HK-2 (cell line): Measurements from ENCODE around the gene TSHZ3.

Source experiments
- DNase-seq: peaks from one replicate; pipeline ENCODE4 v3.0.0-alpha.2; 2018; ENCODE audit not compliant: unreplicated experiment

TSHZ3 gene

DNA sequence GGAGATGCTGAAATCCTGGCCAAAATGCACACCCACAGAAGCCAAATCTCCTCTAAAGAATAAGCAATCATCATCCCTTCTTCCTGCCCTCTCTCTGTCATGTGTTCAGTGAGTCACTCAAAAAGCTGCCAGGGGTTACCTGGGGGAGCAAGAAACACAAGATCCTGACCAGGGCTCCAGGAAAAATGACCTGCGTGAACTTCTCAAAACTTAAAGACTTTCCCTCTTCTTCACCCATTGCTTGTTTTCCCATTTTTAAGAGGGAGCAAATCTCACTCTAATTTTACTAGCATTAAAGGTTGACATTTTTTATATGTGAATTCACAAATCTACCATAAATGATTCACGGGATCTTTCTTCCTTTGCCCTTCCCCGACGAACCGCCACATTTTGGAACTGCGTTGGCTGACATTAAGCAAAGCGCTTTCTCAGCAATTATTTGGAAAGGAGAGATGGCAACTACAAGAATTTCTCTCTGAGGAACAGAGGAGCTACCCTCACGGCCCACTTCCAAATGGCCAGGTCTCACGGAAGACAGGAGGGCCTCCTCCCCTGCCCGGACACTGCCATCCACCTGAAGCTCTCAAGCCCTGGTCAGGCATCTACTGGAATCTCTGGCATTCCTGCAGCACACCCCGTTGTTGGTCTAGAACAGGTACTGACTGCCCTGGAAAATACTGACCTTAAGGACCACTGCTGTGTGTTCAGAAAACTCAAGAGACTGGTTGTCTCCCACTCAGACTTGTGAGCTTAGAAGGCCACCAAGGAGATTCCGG, 14.2 kb downstream of the TSHZ3 start:
- no peak for DNase-seq

- DNase-seq: no peak
Observed at GRCh38 chr19:31334101-31334848, 15.0 kb downstream of the TSHZ3 start.

- no peak for DNase-seq
Observed at GRCh38 chr19:31332096-31332495, 17.1 kb downstream of the TSHZ3 start.

DNA sequence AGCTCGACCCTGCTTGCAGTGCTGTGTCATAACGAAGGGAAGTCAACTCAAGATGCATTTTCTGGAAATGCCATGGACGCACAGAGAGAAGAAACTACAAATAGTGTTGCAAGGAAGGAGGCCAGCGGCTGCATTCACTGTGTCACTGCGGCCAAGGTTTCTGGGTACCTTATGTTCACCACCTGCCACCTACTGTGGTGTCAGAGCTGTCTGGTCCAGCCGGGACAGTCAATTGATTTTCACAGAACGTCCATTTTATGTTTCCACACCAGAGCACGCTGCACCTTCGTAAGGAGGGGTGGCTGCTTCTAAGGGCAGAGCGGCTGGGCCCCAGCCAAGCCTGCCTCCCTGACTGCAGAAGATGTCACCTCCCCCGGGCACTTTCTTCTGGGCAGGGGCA, 17.7 kb downstream of the TSHZ3 start:
- DNase-seq: no peak

- DNase-seq: no peak
Observed at GRCh38 chr19:31330761-31331160, 18.5 kb downstream of the TSHZ3 start.

DNA sequence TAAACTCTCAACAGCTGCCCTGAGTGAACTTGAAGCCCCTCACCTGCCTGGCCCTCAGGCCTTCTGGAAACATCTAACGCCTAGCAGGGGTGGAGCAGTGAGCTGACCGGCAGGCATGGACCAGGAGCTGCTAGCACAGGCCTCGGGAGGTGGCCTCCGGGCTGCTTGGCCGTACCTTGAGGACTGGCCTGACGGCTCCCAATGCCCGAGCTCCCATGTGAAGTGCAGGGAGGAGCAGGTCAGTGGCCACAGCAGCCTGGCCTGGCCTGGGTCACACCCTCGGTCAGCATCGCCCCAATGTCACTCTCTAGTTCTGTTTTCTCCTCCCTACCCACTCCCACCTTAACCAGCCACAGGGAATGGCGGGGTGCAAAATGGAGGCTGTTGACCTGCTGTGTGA, 19.0 kb downstream of the TSHZ3 start:
- no peak for DNase-seq

DNA sequence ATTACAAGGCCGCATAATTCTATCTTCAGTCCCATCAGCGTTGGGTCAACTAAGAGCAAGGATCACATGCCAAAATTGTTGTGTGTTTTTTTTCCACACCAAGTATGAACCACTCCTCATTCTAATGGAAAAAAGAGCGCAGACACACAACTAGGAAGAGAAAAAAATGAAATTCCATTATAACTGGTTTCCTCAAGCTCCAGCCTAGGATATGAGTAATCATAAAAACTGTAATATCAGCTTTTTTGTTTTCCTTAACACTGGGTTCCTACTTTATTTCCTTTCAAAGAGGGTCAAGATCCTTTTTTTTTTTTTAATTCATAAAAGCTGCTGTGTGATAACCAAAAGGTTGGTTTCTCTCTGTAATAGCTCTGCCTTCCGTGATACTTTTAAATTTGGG, 19.4 kb downstream of the TSHZ3 start:
- DNase-seq: no peak

DNA sequence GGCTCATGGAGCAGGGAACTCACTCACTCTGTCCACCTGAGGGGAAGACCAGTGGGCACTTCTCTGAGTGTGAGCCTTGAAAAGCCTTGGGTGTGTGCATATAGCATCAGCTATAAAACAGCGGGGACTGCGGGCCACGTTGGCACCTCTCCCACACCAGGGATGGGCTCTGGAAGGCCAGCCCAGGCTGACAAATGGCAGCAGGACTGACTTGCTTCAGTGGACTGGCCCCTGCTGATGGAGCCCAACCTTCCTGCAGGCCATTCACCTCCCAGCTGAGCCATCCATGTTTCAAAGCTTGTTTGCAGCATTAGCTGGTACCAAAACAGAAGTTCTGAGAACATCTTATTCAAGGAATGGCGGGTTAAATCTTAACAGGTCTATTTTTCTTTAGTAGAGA, 21.0 kb downstream of the TSHZ3 start:
- DNase-seq: no peak

- DNase-seq: no peak
Observed at GRCh38 chr19:31326329-31327028, 22.8 kb downstream of the TSHZ3 start.

DNA sequence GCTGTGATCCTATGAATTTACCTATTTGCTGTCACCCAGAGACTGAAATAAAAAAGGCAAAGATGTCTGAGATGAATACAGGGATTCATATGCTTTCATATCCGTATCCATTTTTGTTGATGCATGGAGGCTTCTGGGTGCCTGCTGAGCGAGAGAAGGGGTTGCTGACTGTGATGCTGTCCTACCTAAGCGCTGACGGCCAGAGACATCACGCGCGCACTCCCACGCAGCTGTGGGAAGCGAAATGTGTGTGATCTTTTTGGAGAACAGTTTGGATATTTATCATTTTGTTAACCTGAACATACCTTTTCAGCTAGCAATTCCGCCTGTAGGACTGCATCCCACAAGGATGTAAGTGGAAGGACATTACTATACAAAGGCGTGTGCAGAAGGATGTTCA, 23.9 kb downstream of the TSHZ3 start:
- no peak for DNase-seq

- DNase-seq: no peak
Observed at GRCh38 chr19:31319465-31319864, 29.8 kb downstream of the TSHZ3 start.

GRCh38 chr19:31318790-31319425, 30.3 kb downstream of the TSHZ3 start:
- DNase-seq: no peak

DNA sequence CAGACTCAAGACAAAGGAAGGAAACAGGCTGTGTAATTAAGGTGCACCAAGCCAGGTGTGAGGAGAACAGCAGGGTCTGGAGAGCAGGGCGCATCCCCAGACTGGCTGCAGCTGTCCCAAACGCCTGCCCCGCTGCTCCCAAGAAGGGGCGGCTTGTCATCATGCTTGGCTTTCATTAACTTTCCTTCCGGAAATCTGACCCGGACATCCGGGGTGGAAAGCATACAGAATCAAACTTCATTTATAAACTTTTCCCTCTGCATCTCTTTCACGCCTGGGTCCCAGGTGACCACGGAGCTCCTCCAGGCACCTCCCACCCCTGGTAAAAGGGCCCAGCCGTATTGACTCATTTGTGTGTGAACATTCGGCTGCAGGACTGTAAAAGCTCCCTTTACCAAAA, 31.7 kb downstream of the TSHZ3 start:
- DNase-seq: no peak

DNA sequence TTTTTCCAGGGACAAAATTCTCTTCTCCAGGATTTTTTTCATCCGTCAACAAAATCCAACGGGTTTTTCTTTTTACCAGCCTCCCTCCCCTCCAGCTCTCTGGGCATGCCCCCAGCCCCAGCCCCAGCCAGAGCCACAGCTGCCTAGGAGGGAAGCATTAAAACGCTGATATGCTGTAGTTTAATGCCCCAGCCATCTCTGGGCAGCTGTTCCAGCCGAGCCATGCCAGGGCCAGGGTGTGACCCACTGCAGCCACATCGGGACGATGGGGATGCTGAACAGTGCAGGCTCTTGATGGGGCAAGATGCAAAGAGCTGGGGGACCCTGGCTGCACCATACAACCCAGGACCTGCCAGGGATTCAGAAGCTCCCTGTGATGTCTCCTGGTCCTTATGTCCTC, 32.1 kb downstream of the TSHZ3 start:
- DNase-seq: no peak

GRCh38 chr19:31316201-31316951, 32.9 kb downstream of the TSHZ3 start:
- no peak for DNase-seq

GRCh38 chr19:31315652-31316051, 33.6 kb downstream of the TSHZ3 start:
- no peak for DNase-seq

DNA sequence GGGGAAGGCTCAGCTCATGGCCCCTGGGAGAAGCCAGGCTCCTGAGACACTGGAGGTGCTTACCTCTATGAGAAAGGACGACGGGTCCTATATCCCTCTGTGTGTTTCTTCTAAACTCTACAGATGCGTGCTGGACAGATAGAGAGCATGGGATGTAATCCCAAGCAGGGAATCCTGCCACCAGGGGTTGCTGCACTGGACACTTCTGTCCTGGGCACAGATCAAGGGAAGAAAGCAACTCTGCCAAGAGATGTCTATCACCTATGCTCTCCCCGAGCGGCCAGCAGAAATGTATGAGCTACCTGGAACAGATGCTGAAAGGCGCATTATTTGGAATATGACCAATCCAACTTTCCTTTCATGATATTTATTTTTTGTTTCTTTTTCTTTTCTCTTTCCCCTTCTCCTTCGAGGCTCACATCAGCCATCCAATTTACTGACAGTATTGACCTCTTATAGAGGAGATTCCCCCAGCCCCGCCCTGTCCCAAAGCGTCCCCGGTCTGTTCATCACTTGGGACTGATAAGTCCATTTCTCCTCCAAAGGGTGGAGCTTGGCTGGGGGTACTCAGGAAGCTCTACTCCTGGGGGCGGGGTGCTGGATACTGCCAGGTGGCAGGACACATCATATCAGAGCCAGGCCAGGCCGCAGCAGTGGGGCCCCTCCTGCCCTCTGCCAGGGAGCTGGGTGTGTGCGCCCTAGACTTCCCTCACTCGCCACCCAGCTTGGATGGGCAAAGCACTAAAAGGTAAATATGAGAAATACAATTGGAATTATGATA, 34.2 kb downstream of the TSHZ3 start:
- DNase-seq: no peak

DNA sequence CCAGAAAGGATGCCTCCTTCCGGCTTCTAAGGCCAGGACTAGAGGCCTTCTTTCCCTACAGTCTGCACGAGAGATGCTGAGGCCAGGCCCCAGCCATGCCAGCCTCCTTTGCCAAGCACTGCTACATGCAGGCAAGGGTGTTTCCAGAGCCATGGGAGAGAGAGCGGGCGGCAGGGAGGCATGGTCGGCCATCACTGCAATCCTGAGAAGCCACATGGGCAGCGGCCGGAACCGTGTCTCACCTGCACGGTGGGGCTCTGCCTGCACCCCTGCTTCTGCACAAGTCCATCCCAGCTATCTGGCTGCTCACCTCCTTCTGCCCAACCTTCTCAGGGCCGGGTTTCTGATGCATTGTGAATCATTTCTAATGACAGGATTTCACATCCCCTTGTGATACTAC, 35.1 kb downstream of the TSHZ3 start:
- DNase-seq: no peak

DNA sequence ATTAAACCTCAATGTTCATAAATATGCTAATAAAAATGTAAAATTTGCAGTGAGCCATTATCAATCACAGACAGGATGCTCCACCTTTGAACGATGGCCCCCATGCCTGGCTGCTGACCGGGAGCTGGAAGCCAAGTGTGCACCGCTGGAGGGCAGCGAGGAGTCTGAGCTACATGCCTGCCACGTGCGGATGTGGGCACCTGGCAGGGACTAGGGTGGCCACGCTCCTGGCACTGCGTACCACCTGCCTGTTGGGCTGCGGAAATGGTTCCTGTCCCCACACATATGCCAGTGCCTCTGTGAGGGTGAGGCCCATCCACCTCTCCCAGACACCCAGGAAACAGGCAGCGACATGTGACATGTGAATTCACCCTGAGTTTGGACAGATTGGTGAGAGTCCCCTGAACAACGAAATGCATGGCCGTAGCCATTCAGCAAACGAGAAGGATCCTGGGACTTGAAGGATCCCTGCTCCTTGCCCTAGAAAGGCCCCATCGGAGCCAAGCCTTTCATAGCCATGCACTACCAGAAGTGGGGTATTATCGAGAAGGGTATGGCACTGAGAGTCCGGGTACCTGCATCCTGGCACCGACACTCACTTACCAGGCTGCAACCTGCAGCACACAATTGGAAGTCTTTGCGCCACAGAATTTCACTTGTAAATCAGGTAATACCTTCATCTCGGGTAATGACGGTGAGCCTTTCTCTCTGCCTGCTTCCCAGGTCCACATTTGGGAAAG, 35.8 kb downstream of the TSHZ3 start:
- no peak for DNase-seq

DNA sequence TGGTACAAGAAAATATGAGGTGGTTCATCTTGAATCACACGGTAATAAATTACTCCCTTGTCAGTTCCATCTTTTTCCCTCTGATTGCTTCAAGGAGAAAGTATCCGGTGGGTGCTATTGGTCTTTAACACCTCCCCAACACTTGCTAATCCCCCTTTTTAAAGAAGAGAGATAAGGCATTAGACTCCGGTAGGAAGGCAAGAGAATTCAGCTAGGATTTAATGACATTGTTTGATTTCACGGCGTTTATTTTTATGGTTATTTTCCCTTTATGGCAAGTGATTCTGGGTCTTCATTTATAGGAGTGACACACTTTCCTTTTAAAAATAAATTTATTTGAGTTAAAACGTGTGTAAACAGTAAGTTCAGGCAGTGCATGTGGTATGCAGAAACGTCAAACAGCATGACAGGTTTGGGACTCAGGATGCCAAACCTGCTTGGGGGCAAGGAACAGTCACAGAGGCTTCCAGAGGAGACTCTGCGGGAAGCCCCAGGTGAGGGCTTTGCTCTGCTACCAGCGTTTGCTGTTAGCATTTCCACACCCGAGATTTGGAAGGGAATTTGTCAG, 36.5 kb downstream of the TSHZ3 start:
- no peak for DNase-seq
